SK-MEL-5 (cell line): Measurements from ENCODE around the gene RGS6. TPM values are rescaled to one million over a fixed set of nuclear protein-coding genes. Genes with fewer than 3 reads are reported as not detected.

ENCODE experiments used
- DNase-seq: peaks from one replicate; pipeline ENCODE4 v3.0.0-alpha.2; 2016; ENCODE audit warnings: low read depth, low spot score
- in situ Hi-C: cut with HindIII; loops from 2 replicates; pipeline ENCODE4 v1.10.0; 2016; ENCODE audit warnings: low sequenced_read_pairs, high pct_unique_total_duplicates, low pct_unique_long_range_greater_than_20kb
- total RNA-seq: library from RNA; depleted of rRNA; stranded (reverse); fragments of >200 nt; shearing (Covaris generic); gene quantifications from 2 replicates; pipeline ENCODE4 v1.2.3, GENCODE V29; 2014

The RGS6 gene
- total RNA-seq, 1 experiment from 2014 or later, result not detected

DNA sequence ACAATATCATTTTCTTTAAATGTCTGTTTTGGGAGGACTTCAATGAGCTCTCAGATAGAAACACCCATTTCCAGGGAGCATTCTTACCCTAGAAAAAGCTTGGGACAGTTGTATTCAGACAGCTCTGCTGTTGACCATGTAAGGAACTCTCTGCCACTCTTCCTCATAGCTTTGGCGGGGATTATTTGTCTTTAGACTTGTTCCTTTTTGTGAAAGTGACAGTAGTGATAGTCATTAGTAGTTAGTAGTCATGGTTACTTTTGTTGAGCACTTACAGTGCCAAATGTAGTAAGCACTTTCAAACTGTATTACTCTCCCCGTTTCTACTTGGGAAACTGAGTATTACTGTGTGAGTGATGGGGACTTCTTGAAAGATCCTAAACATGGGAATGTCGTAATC lies 167.3 kb downstream of the RGS6 start:
- DNase-seq, result no peak
- in situ Hi-C loops, result no loop called here

DNA sequence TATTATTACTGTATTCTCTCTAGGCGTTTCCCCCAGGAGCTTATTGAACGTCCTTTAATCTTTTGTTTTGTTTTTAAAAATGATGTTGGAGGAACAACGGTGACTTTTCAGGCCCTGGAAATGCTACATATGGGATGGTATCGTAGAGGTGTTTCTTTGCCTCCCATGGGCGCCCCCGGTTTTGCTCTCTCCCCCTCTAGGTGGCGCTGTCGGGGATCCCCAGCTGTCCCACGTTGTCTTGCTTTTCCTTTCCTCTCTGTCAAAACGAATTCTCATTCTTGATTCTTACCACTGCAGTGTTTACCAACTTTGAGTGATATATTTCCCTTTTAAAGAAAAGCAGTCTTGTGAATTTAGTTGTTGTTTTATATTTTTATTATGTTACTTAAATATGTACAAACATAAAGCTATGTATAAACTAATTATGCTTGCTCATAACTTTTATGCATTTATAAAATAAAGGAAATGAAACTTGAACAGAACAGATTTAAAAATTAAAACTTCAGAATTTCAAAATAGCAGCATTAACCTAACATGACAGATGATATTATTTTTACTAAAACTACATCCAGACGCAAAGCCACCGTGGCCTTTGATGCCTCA lies 171.9 kb downstream of the RGS6 start:
- peak; percentile 51 for DNase-seq

DNA sequence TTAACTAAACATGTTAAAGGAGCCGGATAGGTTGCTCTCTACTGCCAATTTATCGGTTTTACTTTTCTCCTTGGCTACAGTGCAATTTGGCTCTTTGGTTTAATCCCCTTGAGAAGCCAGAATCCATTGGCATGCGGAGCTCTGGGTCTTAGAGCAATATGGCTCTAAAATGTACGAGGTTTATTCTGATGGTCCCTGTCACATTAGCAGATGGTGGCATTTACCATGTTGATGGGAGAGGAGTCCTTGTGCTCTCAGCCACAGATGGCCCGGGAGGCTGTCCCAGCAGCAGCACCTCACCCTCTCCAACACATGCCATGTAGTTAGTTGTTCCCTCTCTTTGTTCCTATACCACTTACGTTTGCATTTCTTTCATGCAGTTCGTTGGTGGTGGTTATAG lies 179.7 kb downstream of the RGS6 start:
- DNase-seq, result no peak
- in situ Hi-C loops, result no loop called here

More for the DNA sequence above, 171.9 kb downstream of the RGS6 start:
- in situ Hi-C loops, result no loop called here

DNA sequence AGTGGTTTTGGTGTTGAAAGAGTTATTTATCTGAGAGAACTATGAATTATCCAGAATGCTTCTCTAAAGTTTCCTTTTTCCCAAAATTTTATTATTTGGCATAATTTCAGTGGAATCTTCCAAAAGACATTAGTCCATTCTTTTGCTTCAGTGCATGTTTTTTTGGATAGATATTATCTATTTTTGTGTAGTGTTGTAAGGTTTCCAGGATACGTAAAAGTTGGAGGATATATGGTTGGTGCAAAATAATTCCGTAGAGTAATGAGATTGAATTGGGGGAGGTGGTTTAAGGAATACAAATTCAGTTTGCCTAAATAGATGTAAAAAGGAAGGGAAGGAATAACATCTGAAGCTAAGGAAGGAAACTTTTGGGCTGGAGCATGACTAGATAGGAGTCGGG lies 186.6 kb downstream of the RGS6 start:
- DNase-seq, result no peak
- in situ Hi-C loops, result no loop called here

DNA sequence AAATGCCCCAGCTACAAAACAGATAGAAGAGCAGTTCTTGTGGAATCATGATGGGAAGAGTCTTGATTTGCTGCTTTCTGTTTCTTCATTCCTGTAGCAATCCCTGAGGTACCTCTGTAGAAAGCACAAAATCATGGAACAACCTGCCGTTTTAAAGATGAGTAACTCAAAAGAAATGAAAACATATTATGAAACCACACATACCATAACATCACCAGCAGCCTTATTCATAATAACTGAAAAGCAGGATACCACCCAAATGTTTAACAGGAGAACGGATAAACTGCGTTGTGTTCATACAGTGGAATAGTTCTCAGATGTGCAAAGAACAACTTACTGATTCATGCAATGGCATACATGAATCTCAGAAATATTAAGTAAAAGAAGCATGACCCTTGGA lies 188.1 kb downstream of the RGS6 start:
- in situ Hi-C loops, result no loop called here
- no peak for DNase-seq

DNA sequence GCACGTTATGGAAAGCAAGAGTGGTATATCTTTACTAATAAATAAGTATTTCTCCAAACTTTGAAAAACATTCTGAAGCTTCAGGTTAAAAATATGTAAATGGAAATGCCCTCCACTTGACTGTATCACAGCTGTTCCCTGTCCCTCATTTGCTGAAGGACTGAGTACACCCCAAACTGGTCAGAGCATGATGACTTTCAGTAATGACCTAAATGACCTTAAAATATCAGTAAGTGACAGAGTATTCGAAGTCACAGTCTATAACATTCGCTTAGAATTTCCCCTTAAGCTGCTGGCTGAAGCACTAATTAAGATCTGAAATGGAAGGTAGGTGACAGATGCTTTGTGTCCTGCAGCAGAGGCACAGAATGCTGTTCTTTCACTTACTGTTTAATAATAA lies 191.5 kb downstream of the RGS6 start:
- in situ Hi-C loops, result no loop called here
- DNase-seq, result no peak

DNA sequence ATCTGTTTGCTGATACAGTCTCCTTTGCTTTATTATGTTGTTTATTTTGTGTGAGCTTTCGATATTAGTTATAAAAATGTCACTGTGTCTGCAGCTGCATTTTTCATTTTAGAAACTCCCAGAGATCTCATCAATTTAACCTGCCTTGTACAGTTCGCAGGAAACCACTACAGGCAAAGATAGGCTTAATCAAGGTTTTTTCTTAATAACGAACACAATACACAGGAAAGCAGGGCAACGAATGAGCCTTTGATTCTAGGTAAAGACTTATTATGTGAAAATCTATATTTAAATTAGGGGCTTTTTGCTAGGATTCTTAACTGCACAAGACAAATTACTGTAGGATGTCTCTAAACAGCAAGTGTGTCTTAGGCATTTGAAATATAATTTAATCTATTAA lies 191.9 kb downstream of the RGS6 start:
- no peak for DNase-seq
- in situ Hi-C loops, result no loop called here

DNA sequence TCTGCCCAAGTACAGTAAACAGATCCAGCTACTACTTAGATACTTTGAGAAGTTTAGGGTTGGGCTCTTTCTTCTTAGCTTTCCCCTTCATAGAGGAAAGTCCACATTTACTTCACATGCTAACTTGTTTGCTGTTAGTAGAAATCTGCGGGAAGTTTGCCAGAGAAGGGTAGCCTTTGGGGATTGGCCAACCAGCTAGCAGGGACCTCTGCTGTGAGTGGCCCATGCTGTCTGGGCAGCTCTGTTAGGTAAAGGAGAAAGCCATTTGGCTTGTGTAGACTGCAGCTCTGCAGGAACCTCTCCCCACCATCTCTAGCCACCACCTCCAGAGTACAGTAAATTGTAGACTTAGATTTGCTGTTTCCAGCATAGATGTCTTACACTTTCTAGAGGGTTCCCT lies 193.9 kb downstream of the RGS6 start:
- DNase-seq, result no peak
- in situ Hi-C loops, result no loop called here

DNA sequence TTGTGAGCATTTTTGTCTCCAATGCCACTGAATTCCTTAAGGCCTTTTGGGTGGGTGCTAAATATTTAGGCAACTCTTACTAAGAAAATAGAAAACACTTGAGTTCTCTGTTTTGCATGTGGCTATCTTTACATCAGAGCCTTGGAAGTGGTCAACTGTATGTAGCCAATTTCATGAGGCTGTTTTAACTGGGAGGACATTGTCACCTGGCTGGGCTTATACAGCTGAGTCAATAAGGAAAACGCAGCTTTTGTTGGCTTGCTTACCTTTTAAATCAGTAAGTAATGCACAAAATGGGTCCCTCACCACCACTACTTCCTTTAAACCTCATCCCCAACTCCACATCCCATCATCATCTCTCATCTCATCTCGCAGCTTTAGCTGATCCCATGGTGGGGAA lies 194.3 kb downstream of the RGS6 start:
- no peak for DNase-seq
- in situ Hi-C loops, result no loop called here

DNA sequence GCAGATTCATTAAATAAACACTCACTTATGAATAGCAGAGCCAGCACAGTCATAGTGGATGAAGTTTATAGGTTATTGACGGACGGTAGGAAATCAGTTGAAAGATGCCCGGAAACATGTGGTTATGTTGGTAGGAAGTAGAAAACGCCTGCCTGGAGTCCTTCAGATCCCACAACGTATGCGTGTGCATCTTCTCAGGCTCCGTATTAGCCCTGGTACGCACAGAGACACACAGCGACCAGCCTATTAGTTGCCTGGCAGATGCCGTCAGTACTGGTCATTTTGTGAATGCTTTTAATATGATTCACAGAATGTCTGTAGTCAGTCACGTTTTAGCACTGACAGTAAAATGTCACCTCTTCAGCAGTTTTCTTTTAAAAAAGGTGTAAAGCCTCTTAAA lies 196.4 kb downstream of the RGS6 start:
- no peak for DNase-seq
- in situ Hi-C loops, result no loop called here

DNA sequence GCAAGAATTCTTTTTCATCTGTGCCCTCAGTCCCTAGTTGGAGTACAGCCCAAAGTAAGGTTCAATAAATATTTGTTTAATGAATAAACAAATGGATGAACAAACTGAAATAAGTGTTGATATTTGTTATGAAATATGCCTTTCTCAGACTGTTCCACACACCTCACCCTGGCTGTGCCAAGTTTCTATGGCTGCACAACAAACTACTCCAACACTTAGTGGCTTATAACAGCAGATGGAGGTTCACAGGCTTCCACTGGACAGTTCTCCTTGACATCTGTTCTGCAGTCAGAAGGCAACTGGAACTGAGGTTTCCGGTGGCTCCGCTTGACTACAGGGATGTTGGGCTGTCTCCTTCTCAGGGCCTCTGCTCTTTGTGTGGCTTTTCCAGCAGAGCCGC lies 197.1 kb downstream of the RGS6 start:
- in situ Hi-C loops, result no loop called here
- DNase-seq, result no peak

DNA sequence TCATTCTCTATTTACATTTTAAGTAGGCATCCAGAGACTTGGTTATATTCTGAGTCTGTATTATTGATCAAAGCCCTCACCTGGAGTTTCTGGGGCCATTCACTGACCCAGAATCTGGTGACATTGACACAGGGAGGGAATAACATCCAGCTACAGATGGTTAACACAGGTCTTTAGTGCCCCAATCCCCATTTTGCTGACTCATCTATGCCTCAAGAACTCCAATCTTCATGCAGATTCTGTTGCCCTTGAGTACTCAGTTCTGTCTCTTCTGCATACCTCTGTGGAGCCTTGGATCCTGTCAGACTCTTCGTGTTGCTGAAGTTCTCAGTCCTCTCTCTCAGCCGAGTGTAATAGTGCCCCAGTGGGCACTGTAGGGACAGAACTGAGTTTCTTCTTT lies 208.9 kb downstream of the RGS6 start:
- in situ Hi-C loops, result no loop called here
- DNase-seq, result no peak

DNA sequence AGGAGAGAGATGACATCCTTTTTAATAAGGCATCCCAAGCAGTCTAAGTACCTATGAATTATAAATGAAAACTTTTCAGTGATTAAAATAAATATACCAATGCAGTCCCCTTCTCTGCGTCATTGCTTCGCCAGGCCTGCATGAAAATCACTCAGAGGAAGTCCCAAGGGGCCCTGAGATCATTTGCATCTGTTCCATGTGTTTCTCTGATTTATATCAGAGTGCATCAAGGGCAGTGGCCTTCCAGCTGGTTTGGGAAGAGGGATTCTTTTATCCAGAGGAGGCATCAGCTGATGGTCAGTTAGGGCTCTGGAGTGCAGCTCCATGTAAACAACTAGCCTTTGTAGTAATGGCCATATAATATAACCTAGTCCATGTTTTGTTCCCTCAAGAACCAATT lies 210.1 kb downstream of the RGS6 start:
- in situ Hi-C loops, result no loop called here
- no peak for DNase-seq

DNA sequence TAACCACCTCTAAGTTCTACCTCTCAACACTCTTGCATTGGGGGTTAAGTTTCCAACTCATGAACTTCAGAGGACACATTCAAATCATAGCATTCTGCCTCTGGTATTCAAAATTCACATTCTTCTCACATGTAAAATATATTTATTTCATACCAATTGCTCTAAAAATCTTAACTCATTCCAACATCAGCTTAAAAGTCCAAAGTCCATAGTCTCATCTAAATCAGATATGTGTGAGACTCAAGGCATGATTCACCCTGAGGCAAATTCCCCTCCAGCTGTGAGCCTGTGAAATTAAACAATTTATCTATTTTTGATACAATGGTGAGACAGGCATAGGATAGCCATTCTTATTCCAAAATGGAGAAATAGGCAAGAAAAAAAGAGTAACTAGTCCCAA lies 214.0 kb downstream of the RGS6 start:
- in situ Hi-C loops, result no loop called here
- no peak for DNase-seq

DNA sequence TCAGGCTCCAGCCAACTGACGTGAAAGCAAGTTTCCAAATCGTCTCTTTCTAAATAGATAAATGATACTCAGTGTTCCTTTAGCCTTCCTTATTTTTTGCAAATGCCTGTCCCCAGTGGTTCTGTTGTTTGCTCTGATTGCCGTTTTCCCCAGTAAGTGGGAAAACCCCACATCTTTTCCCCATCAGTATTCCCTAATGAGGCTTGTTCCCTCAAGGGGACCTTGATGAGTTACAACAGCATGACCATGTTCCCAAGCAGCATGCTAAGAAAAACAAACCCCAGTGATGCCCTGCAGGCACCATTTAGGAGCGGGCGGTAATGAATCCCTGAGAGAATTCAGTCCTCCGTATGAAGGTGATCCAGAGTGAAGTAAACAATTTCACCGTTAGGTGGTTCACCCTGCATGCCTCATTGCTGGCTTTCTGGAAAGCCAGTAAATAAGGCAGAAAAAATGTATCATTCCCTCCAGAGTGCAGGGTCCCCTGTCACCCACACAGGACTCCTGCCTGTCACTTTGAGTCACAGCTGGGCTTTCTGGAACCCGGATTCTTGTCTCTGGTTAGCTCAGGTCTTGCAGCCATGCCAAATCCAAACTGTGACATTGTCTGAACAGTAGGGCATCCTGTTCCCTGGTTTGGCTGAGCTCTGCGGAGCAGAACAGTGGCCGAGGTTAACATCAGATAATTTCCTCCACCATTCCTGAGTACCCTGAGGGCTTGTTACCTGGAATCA lies 222.6 kb downstream of the RGS6 start:
- in situ Hi-C loops, result no loop called here
- DNase-seq, result no peak

DNA sequence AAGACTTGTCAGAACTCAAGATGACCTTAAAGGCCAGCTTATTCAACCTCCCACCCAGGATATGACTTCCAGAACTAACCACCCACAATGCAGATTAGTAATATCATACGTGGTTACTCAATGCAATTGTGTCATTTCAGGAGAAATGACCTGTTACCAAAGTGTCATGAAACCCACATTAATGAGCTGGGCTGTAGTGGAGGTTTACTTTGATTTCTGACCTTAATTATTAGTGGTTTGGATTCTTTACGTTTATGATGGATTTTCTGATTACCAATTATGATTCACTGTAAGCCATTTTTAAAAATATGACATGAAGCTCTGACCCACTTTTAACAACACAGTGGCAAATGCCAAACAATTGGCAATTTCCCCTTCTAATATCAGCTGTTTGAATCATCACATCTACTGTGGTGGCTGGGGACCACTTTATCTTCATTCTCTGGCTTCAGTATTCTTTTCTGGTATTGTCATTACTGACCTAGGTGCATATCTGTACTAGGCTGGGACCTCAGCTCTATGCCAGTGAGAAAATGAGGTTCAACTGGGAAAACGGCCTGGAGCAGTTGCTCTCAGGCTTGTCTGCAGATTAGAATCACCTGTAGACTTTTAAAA lies 223.3 kb downstream of the RGS6 start:
- in situ Hi-C loops, result no loop called here
- no peak for DNase-seq

DNA sequence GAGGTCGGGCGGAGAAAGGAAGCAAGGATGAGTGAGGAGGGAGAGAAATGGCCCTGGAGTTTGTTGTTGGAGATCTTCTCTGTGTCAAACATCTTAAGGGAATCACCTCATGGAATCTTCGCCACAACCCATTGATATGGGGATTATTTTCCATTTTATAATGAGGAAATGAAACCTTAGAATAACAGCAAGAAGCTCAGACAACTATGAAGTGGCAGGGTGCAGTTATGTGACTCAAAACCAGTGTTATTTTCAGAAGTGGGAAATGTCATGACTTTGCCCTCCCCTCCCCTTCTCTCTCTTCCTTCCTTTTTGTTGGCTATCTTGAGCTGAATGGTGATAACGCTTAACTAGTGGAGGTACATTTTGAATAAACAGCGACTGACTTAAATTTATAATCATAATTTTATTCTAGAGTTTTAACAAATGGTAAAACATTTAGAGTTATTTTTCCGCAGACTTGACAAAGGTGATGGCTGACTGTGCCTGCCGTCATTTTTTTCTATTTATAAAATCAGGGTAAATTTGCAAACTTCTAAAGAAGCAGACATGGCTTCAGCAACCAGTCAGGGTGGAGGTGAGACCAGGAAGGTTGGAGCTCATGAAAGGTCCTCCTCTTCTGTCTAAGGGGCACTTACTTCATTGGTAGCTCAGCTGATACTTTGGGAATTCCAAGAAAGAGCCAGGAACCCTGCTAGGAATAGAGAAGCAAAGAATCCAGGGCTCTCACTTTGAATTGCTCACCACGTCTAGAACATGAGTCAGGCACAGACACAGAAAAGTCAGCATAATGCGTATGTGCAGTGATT lies 232.4 kb downstream of the RGS6 start:
- in situ Hi-C loops, result no loop called here

DNA sequence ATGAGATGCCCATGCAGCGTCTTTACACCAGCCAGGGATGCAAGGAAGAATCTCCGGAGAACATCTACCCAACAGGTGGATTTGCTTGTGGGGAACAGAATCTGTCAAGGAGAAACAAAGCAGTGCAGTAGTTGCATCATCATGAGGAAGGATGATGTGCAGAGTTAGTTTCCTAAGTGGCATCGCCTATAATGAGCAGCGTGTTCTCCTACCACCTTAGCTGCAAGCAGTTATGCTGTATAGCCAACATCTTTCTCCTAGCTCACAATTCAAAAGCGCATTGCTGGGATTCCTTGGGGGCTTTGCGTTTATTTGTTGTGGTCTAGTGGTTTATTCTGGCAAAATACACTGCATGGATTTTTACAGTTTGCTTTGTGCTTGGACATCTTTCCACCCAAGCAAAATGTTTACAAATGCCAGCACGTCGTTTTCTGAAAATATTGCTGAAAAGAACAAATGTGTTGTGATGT lies 233.0 kb downstream of the RGS6 start:
- no peak for DNase-seq
- in situ Hi-C loops, result no loop called here

More for the DNA sequence above, 232.4 kb downstream of the RGS6 start:
- DNase-seq, result no peak
